Measurements from ENCODE around the gene TNFAIP2. TPM values are rescaled to one million over a fixed set of nuclear protein-coding genes. Genes with fewer than 3 reads are reported as not detected.
"Not testable (repeated sequence)": the region's sequence is repeated elsewhere in the genome, so short reads cannot be mapped to it uniquely, and the experiment has no call there.

Gene TNFAIP2
- total RNA-seq, 2 donors from 2014 or later: 71.4 to 112 TPM

DNA sequence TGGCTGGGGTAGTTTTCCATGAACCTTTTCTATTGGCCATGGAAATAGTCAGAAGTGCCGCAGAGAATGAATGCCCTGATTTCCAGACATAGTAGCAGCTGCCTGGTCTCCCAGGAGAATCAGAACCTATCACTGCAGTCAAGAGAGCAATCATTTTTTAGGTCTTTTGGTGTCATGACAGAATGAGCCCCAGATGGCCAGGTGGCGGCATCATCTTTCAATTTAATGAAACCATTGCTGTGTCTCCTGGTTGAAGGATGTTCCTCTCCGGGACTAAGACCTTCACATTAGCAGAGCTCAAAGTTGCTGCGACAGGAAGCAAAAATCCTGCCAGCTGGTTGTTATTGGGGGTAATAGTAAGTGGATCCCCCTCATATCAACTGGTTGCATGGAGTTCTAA is 18.8 kb downstream of the TNFAIP2 start:
- no peak for DNase-seq (ENCODE audit: low spot score)
- intact Hi-C loops (cut with DNase I): no loop called here

DNA sequence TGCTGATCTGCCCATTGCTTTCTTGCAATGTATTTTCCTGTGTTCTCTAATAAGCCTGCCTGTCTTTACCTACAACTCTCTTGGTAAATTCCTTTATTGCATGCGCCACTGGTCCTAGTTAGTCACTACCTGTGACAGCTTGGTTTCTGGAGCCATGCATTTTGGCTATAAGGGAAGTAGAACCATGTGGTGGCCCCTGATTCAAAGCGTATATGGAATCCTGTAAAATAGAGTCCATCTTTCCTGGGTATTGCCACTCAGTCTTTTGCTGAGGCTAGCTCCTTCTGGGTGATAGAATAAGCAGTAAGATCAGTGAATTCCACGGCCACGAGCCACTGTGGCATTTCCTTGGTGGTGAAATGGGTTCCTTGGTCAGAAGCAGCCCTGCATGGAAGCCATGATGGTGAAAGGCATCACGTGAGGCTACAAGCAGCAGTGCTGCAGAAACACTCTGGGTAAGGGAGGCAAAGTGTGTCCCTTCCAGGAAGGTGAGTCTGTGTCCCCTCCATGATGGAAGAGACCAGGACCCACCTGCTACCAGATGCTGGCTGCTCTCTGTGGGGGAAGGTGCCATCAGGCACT is 19.6 kb downstream of the TNFAIP2 start:
- DNase-seq (ENCODE audit: low spot score): no peak
- intact Hi-C loops (cut with DNase I): no loop called here

DNA sequence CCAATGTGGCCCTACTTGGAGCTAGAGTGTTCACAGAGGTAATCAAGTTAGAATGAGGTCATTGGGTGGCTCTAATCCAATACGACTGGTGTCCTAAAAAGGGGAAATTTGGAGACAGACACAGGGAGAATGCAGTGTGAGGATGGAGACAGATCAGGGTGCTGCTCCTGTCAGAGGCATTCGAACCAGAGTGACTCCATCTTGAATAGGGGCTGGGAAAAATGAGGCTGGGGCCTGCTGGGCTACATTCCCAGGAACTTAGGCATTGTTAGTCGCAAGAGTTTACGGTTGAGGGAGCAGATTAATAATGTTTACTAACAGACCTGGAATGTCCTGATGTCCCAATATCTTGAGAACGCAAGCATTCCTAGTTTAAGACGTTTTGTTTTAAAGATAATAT is 20.2 kb downstream of the TNFAIP2 start:
- intact Hi-C loops (cut with DNase I): no loop called here

DNA sequence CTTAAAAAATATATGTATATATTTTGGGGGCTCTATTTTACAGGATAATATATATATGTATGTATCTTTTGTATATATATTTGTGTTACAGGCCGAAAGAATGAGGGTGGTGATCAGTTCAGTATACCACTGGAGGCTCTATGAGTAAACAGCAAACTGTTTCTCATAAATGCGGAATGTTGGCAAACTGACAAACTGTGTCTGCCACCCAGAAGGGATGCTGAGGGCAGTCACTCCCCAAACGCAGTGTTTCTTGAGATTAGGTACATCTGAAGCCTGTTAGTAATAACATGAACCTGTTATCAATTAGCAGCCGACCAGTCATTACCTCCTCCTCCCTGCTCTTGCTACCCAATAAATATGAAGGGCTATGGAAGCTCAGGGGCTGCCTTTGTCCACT is 20.8 kb downstream of the TNFAIP2 start:
- intact Hi-C loops (cut with DNase I): no loop called here
- no peak for DNase-seq (ENCODE audit: low spot score)

More for the DNA sequence above, 20.2 kb downstream of the TNFAIP2 start:
- no peak for DNase-seq (ENCODE audit: low spot score)

DNA sequence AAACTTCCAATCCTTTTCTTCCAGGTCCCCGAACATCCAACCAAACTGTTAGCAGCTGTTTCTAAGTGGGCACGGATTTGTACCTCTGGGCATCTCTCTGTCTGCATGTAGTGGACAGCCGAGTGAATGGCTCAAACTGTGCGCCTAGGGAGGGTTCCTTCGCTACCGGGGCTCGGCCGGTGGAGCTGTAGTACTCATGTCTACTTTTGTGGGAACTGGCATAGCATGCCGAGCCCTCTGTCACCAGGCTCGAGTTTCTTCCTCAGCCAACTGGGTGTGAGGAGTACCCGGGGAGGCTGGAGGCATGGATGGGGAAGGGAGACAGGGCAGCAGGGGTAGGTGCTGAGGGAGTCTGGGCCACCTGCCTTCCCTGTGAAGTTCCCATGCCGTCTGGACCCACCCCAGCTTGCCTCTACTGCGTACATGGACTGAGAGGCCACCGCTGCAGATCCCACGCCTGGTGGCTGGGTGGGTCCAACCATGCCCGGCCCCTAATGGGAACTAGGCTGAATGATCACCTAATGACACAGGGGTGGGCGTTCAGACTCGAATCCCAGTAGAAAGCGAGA is 23.0 kb downstream of the TNFAIP2 start:
- intact Hi-C loops (cut with DNase I): no loop called here
- no peak for DNase-seq (ENCODE audit: low spot score)

DNA sequence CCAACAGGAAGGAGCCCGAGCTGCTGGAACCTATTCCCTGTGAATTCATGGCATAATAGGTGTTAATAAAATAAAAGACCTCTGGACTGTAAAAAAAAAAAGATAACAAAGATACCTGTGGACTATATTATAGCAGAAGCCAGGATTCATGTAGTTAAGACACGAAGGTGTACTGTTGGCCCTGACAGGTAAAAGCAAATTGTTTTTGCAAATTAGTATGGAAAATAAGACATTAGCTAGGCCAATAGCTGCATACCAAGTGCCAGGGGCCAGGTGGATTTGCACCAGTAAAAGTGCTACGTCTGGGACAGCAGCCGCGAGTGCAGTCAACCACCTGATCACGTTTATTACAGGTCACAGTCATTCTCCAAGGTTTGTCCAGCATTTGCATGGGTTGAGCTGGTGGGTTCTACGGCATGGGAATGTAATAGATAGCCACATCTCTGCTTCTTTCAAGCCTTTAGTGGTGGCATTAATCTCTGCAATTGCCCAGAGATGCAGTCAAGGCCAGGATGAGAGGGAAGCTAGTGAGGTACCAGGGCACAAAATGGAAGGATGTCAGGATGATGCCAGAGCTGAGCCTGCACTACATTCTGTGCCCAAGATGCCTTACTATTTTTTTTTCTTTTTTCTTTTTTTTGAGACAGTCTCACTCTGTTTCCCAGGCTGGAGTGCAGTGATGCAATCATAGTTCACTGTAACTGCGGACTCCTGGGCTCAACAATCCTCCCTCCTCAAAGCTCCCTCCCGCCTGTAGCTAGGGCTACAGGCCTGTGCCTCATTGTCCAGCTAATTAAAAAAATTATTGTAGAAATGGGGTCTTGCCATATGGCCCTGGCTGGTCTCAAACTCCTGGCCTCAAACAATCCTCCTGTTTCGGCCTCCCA is 26.3 kb downstream of the TNFAIP2 start:
- DNase-seq (ENCODE audit: low spot score): no peak
- intact Hi-C loops (cut with DNase I): no loop called here

DNA sequence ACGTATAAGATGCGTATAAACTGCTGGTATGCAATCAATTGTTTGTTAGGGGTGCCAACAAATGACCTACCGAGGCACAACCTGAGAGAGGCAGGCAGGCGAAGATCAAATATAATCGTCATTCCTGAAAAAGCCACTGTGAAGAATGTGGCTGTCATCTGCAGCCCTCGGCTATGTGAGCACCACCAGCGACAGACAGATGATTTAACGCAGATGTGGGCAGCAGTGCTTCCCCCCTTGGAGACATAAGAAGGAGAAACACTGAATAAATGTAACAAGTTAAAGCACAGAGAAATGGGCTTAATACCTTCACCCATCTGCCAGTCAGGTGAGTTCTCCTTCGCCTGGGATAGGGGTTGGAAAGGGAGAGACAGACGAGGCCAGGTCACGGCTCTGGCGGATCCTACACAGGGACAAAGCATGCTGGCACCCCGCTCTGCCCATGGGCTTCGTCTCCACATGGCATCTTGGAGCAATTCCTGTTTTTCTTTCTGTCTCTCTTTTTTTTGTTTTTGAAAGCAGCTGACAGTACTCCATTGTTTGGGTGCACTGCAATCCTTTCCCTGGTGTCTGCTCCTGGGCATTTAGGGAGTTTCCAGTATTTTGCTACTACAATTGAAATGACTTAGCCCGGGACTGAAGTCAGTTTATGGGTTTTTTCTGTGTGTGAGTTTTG is 28.1 kb downstream of the TNFAIP2 start:
- intact Hi-C loops (cut with DNase I): no loop called here
- DNase-seq (ENCODE audit: low spot score): no peak

DNA sequence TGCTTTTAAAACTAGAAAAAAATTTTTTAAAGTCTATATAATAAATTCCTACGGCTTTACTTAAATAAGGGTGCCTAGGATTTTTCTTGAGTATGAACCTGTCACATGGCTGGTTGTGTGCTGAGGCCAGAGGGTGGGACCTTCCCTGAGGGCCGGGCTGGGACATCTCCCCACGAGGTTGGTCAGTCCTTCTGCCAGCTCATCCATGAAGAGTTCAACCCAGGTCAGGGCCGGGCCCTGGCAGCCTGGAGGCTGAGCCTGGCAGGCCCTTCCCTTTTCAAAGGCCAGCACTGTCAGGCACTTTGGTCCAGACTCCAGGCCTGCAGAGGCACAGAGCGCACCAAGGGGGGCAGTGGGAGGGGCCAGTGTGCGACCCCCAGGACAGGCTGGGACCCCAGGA is 31.7 kb downstream of the TNFAIP2 start:
- peak; percentile 93 for DNase-seq (ENCODE audit: low spot score)
- intact Hi-C loops (cut with DNase I): no loop called here

DNA sequence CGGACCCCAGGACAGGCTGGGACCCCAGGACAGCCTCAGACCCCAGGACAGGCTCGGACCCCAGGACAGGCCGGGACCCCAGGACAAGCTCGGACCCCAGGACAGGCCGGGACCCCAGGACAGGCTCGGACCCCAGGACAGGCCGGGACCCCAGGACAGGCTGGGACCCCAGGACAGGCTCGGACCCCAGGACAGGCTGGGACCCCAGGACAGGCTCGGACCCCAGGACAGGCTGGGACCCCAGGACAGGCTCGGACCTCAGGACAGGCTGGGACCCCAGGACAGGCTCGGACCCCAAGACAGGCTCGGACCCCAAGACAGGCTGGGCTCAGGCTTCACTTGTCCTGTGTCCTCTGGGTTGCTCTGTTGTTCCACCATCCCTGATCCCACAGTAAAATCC is 32.2 kb downstream of the TNFAIP2 start:
- intact Hi-C loops (cut with DNase I); DNase-seq (ENCODE audit: low spot score): not testable (repeated sequence)

DNA sequence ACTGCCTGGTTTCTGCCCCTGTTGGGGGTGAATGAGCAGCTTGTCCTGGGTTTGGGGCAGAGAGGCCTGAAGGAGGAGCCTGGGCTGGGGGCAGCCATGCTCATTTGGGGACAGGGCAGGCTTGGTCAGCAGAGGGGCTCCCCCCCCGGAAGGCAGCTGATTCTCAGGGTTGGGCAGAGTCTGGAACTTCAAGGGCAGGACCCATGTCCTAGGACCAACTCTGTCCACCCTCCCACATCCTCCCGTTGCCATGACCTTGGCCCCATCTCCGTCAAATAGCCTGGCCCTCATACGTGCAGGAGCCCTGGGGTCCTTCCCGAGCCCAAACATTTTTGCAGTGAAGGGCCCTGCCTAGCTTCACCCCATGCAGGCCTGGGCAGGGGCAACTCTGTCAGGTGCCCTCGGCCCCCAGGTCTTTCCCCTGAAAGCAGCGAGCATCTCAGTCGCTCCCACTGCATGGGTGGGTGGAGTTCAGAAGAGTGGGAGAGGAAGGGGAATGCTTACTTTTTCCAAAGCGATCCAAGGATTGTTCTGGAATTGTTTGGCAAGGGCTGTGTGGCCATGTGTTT is 32.6 kb downstream of the TNFAIP2 start:
- intact Hi-C loops (cut with DNase I): no loop called here
- no peak for DNase-seq (ENCODE audit: low spot score)

DNA sequence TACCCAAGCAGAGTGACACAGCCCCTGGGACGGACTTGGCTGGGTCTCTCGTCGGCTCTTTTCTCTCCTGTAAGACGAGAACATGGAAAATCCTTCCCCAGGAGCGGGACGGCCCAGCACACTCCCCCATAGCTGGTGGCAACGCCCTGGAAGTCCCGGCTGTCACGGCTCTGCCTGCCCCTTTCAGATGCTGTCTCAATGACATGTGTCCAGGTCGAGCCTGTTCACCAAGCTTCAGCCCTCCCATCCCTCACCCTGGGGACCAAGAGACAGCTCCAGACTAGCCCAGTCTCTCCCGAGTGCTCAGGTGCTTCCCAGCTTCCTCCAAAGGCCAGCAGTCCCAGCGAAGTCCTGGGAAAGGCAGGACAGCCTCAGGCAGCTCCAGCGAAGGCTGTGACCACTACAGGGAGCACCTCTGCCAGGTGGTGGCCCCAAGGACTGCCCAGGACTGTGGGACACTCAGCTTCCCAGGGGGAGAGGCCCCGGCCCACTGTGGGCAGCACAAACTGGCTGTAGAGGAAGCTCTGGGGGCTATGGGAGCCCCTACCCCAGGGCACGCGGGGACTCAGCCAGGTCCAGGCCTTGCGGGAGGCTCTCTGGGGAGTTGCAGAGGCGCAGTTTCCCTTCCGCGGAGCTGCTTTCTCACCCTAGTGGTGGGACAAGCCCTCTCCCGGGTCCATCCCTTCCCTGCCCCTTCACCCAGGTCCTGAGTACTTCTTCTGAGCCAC is 33.6 kb downstream of the TNFAIP2 start:
- no peak for DNase-seq (ENCODE audit: low spot score)
- intact Hi-C loops (cut with DNase I): no loop called here

DNA sequence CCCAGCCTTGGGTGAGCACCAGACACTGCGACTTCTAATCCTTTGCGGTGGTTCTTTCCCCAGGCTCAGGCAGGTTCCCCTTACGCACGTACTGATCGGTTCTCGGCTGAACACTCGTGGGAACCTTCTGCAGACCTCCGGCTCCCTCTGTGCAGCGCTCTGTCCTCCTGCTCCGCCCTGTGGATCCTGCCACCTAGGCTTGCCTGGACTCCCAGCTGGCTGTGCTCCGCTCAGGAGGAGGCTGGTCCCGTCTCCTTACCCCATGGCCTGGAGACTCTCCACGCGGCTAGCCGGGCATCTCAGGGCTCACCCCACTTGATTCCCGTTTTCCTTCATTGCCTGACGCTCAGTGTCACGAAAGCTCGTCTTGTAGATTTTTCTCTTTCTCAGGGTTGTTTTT is 34.7 kb downstream of the TNFAIP2 start:
- DNase-seq (ENCODE audit: low spot score): no peak
- intact Hi-C loops (cut with DNase I): no loop called here

DNA sequence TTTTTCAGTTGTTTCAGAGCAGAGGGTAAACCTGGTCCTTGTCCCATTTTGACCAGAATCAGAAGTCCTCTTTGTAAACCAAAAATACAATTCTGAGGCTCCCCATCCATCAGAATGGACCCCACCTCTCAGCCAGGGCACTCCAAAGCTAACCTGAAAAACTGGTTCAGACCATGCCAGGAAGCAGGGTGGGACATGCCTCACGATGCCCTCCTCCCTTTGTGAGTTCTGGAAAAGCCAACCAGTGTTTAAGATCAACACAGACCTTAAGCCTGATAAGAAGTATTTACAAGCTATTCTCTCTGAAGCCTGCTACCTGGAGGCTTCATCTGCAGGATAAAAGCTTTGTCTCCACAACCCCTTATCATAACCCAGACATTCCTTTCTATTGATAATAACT is 35.4 kb downstream of the TNFAIP2 start:
- intact Hi-C loops (cut with DNase I): no loop called here
- DNase-seq (ENCODE audit: low spot score): no peak

DNA sequence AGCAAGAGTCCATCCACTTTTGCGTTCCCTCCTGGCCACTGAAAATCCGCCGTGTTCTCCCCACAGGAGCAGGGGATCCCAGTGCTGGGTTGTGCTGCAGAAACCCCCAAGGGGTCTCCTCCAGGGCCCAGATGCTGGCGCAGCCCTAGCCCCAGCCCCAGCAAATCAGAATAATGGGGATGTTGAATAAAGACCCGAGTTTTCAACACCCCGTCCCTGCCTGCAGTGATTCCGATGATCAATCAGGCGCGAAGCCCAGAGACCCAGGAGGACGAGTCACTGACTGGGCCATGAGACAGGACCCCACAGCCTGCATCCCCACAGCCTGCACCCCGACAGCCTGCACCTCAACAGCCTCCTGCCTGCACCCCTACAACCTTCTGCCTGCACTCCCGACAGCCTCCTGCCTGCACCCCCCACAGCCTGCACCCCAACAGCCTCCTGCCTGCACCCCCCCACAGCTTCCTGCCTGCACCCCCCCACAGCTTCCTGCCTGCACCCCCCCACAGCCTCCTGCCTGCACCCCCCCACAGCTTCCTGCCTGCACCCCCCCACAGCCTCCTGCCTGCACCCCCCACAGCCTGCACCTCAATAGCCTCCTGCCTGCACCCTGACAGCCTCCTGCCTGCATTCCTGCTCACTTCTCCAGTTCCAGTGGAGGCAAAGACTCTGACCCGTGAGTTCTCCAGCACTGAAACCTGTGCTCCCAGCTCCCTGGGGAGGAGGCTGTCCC is 37.2 kb downstream of the TNFAIP2 start:
- no peak for DNase-seq (ENCODE audit: low spot score)
- intact Hi-C loops (cut with DNase I): no loop called here

DNA sequence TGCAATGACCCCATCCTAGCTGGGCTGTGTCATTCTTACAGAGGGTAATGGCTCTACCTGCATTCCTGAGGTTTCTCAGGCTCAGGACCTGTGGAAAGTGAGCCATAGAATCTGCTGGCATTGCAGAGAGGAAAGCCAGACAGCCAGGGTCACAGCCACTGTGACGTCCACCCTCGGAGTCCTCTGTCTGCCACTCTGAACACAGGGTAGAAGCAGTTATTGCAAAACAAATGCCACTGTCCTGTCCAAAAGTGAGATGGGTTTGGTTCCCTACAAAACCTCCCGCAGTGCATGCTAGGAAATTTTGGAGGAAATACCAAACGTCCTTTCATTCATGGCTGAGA is 37.8 kb downstream of the TNFAIP2 start:
- no peak for DNase-seq (ENCODE audit: low spot score)
- intact Hi-C loops (cut with DNase I): no loop called here

DNA sequence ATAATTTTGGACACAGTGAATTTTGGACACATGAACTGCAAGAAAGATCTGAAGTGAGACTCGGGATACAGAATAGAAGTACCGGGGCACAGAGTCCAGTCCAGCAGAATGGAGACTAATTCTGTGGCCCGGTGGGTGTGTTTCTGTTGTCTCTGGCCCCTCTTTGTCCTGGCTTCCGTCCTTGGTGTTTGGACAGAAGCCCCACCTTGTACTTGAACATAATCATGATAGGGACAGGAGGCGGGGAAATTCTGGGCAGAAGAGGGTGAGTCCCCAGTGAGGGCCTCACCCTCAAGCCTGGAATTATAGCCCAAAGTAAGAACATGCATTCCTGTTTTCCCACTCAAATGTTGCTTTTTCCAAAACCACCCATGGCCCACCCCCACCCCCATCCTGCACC is 39.9 kb downstream of the TNFAIP2 start:
- intact Hi-C loops (cut with DNase I): no loop called here
- no peak for DNase-seq (ENCODE audit: low spot score)

DNA sequence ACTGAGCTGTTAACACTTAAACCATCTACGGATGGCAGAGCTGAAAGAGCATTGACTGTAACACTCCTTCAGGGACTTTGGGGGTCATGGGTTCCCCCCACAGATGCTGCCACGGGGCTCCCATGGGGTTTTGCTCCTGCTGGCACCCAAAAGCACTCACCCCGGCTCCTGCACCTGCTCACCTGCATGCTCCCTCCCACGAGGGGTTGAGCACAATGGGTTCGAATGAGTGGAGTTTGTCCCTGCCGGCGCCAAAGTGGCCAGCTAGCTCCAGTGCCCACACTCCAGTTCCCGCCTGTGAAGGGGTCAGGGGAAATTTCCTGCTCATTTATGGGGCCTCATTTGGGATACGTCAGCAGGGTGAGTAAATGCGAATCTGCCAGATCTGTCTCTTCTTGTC is 40.7 kb downstream of the TNFAIP2 start:
- intact Hi-C loops (cut with DNase I): no loop called here
- no peak for DNase-seq (ENCODE audit: low spot score)

DNA sequence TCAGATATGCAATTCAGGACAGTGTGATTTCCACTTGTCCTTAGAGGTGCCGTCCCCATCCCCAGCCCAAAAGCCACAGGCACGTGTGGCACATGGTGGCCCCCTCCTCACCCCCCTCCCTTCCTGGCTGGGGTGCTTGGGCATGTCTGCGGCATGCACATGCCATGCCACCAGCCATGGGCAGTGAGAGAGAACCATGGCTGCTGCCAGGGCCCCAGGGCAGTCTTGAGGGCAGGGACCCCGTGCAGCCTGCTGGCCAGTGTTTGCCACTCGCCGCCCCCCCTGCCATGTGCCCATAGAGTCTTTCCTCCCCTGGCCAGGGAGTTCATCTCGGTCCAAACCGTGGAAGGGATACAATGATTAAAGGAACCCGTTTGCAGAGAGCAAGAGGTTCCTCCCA is 41.5 kb downstream of the TNFAIP2 start:
- intact Hi-C loops (cut with DNase I): no loop called here
- no peak for DNase-seq (ENCODE audit: low spot score)

DNA sequence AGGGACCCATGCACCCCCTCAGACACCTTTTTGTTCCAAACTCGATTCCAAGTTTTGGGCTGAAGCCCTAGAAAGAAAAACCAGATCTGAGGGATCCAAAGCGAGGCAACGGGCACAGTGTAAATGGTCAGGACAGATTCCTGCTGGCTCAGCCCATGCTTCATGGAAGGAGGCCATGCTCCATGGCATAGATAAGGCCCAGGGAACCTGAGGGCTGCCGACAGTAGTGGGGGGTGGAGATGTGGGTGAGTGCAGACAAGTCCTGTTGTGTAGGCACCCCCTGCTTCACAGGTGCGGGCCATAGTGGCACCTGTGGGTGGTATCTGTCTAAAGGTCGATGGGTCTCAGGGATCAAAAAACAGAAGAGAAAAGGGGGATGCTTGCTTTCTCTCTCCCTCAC is 42.1 kb downstream of the TNFAIP2 start:
- intact Hi-C loops (cut with DNase I): no loop called here
- no peak for DNase-seq (ENCODE audit: low spot score)
